Fibroblast of skin of right quadriceps (primary cell): Measurements from ENCODE around the gene REPIN1.

Source experiments
- DNase-seq: peaks from one replicate; pipeline ENCODE4 v3.0.0-alpha.2; 2013

The REPIN1 gene

DNA sequence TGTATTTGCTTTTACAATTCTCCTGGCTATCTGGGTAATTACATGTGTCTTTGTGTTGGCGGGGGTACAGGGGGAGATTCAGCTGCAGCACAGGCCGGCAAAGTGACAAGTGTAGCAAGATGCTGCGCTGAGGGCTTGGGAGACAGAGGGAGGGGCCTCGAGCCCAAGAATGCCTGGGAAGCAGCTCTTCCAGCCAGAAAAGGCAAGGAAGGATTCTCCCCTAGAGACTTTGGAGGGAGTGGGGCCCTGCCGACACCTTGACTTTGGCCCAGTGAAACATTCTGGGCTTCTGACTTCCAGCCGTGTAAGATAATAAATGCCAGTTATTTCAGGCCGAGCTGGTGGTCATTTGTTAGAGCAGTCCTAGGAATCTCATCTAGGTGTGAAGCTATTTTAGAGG, 7.2 kb upstream of the REPIN1 start:
- no peak for DNase-seq

DNA sequence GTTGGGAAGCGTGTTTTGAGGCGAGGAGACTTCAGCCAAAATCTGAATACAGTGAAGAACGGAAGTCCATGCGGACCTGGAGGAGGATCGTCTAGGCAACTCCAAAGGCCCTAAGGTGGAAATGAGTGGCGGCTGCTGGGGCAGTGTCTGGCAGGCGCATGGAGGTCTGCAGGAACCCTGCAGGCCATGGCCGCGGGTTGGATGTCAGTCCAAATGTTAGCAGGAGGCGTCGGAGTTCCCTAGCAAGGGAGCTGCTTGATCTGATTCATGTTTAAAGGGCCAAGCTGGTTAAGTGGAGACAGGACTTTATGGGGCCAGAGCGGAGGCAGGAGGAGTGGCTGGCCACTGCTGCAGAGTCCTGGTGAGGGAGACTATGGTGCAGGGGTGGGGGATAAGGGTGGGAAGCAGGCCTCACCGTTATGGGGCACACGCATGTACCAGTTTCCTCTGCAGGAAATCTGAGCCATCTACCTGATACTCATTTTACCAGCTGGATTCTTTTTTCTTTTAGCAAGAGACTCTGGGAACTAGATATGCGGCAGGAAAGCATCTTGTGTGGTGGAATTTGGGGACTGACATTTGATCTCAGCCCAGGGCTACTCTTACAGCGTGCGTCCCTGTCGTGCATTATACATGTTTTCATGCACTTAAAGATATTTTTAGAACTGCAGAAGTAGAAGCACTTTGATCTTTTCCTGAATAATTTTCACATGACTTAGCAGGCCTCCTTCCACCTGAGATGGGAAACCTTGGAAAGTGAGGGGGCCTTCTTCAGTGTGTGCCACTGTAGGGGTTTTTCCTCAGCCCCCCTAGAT, 6.6 kb upstream of the REPIN1 start:
- no peak for DNase-seq

DNA sequence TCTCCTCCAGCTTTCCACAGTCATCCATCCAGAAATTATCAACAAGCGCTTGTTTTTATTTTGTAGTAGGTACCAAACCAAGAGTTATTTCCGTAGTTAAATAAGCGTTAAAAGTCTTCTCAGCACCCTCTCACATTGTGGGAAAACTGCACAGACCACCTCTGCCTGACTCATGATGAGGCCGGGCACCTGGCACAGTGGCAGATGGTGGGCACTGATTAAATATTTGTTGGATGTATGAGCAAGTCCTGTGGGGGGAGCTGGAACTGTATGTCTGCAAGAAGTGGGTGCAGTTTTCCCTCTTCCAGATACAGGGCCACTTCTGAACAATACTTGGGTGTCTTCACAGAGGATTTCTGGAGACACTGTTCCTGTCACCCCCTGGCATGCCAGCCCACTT, 5.3 kb upstream of the REPIN1 start:
- no peak for DNase-seq

DNA sequence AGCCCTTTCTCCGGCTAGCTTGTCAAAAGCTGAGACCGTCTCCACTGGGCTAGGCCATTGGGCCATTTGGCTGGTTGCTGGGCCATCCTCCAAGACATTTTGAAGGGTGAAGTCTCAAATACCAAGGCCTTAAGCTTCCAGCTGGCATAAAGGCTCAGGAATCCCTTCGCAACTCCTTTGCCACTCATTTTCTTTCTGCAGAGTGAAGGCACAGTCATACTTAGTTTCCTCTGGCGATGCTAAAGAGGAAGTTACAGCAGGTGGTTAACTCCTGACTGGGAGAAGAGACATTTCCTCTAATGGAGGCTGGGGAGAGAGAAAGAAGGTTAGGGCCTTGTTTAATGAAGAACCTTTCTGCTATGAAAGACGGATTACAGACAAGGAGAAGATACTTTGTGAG, 4.8 kb upstream of the REPIN1 start:
- DNase-seq = no peak

DNA sequence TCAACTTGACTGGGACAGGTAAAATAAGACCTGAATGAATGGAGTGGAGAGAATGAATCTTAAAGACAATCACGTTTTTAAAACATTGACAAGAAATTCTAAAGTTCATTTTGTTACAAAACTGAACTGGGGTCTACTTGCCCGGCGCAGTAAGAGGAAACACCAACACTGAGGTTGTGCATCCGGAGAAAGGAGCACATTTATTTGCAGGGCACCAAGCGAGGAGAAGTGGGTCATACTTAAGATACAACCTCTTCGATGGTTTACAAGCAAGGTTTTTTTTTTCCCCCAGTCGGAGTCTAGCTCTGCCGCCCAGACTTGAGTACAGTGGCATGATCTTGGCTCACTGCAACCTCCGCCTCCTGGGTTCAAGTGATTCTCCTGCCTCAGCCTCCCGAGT, 3.4 kb upstream of the REPIN1 start:
- no peak for DNase-seq

DNA sequence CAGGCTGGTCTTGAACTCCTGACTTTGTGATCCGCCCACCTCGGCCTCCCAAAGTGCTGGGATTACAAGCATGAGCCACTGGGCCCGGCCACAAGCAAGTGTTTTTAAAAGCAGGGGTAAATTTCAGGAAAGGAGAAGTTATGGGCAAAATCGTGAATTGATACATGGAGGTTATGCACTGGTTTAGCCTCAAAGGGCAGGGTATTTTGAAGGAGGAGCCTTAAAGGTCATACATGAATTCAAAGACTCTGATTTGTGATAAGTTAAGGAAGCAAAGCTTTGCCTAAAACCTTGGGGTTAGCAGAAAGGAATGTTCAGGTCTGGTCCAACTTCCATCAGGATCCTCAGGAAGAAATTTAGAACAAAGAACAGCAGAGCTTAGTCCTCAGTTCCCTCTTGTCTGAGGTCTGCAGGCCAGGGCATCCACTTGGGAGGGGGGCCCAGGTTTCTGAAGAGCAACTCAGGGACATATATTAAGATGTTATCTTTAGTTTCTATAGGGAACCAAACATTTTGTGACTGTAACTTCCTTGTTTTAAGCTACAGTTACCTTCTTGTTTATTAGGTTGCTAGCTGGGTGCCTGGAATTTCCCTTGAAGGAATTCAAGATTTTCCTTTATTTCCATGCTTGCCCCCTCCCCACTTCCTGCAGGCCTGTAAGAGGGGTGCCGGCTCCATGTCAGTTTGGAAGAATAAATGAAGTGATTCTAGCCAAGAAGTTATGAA, 2.8 kb upstream of the REPIN1 start:
- no peak for DNase-seq

DNA sequence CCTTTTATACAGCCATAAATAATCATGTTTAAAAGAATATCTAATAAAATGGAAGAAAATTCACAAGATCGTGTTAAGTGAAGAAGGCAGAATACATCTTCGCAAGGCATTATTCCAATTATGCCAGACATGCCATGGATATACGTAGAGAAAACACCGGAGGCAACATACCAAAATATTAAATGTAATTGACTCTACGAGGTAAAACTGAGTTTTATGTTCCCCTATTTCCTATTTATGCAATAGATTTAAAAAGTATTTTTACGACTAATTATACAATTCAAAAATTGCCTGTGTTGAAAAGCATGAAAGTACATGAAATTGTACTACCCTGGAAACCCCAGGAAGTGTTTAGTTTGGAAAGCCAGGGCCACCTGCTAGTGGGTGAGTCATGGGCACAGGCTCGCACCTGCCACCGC, 936 bp upstream of the REPIN1 start:
- DNase-seq = no peak

DNA sequence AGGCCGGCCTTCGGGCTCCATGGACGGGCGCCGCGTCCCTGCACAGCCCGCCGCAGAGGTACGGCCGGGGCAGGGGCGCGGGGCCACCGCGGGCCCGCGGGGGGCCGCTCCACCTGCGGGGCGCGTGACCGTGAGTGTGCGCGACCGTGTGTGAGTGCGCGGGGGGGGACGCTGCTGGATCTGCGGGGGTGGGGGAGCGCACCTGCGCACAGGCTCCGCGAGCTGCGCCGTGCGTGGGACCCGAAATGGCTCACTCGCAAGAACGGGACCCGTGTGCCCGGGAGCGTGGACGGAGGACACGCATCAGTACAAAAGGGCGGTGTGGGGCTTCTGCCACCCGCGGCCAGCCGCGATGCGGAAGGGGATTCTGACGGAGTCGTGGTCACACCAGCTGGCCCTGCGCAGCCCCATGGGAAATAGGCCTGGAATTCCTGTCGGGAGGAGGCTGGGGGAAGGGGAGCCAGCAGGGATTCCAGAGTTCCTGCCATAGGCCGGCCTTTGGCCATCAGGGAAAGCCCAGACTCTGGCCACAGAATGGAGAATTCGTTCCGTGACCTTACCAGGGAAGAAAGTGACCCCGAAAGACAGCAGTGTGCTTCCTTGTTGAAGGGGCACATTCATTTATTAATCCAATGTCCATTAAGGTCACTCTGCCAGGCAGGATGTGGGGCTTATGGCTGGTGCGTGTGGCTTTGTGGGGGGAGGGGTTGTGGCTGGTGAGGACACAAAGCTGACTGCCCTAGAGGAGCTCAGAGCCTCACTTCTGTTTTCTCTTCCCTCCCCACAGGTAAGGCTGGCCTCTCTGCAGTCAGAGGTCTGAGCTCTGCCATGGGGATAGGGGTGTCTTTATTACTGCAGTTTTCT, 494 bp downstream of the REPIN1 start:
- peak; percentile 62 for DNase-seq

DNA sequence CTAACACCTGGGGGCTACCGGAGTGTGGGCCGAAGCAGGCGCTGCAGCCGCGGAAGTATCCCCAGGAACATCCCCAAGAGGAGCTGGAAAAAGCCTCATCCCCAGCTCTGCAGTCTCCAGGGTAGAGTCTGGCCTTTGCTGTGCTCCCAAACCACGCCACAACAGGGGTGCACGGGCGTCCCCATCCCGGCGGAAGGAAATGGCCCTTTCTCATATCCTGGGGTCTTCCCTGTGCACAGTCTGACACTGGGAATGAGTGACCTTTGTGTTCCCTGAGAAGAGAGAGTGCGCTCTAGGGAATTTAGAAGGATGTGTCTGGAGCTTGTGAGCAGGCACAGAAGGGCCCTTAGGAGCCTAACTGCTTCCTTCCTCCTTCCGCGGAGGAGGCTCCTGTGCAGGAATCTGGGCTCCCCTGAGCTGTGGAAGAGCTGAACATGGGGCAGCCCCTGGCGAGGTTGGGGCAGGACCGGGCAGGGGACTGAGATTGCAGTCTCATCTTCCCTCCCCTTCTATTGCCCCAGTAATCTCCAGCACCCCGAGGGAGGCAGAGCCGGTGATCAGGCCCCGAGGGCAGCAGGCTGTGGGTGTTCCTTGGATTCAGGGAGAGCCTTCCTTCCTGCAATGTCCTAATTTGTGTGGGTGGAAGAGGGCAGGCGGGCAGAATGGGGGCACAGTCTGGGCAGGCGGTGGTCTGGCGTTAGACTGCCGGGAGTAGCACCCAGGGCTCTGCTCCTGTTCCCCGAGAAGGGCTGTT, 1.3 kb downstream of the REPIN1 start:
- DNase-seq = no peak

DNA sequence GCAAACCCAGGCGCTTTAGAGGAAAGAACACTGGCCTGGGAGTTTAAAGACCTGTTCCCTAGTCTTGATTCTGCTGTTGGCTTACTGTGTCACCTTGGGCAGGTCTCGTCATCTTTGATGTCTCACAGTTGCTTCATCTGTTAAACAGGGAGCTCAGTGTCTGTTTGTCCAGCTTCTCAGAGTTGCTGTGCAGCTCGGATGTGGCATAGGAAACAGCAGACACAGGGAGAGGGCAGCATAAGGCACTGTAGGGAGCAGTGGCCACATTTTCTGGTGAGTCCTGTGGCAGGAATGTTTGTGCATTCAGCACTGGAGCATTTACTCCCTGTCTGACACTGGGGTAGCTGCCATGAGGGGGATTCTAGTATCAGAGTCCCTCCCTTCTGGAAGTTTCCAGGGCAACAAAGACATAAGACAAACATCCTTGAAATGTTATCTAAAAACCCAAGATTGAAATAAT, 2.0 kb downstream of the REPIN1 start:
- peak; percentile 45 for DNase-seq

DNA sequence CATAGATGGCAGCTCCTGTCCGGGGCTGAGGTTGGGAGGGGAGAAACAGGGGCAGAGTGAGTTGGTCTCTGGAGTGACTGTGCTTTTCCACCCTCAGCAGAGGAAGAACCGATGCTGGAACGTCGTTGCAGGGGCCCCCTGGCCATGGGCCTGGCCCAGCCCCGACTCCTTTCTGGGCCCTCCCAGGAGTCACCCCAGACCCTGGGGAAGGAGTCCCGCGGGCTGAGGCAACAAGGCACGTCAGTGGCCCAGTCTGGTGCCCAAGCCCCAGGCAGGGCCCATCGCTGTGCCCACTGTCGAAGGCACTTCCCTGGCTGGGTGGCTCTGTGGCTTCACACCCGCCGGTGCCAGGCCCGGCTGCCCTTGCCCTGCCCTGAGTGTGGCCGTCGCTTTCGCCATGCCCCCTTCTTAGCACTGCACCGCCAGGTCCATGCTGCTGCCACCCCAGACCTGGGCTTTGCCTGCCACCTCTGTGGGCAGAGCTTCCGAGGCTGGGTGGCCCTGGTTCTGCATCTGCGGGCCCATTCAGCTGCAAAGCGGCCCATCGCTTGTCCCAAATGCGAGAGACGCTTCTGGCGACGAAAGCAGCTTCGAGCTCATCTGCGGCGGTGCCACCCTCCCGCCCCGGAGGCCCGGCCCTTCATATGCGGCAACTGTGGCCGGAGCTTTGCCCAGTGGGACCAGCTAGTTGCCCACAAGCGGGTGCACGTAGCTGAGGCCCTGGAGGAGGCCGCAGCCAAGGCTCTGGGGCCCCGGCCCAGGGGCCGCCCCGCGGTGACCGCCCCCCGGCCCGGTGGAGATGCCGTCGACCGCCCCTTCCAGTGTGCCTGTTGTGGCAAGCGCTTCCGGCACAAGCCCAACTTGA, 2.7 kb downstream of the REPIN1 start:
- DNase-seq = no peak

DNA sequence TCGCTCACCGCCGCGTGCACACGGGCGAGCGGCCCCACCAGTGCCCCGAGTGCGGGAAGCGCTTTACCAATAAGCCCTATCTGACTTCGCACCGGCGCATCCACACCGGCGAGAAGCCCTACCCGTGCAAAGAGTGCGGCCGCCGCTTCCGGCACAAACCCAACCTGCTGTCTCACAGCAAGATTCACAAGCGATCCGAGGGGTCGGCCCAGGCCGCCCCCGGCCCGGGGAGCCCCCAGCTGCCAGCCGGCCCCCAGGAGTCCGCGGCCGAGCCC, 3.3 kb downstream of the REPIN1 start:
- DNase-seq = no peak

DNA sequence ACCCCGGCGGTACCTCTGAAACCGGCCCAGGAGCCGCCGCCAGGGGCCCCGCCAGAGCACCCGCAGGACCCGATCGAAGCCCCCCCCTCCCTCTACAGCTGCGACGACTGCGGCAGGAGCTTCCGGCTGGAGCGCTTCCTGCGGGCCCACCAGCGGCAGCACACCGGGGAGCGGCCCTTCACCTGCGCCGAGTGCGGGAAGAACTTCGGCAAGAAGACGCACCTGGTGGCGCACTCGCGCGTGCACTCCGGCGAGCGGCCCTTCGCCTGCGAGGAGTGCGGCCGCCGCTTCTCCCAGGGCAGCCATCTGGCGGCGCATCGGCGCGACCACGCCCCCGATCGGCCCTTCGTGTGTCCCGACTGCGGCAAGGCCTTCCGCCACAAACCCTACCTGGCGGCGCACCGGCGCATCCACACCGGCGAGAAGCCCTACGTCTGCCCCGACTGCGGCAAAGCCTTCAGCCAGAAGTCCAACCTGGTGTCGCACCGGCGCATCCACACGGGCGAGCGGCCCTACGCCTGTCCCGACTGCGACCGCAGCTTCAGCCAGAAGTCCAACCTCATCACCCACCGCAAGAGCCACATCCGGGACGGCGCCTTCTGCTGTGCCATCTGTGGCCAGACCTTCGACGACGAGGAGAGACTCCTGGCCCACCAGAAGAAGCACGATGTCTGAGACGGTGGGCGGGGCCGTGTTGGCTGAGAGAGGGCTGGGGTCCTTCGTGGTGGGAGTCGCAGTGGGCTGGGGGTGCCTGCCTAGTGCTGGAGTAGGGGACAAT, 3.8 kb downstream of the REPIN1 start:
- no peak for DNase-seq

DNA sequence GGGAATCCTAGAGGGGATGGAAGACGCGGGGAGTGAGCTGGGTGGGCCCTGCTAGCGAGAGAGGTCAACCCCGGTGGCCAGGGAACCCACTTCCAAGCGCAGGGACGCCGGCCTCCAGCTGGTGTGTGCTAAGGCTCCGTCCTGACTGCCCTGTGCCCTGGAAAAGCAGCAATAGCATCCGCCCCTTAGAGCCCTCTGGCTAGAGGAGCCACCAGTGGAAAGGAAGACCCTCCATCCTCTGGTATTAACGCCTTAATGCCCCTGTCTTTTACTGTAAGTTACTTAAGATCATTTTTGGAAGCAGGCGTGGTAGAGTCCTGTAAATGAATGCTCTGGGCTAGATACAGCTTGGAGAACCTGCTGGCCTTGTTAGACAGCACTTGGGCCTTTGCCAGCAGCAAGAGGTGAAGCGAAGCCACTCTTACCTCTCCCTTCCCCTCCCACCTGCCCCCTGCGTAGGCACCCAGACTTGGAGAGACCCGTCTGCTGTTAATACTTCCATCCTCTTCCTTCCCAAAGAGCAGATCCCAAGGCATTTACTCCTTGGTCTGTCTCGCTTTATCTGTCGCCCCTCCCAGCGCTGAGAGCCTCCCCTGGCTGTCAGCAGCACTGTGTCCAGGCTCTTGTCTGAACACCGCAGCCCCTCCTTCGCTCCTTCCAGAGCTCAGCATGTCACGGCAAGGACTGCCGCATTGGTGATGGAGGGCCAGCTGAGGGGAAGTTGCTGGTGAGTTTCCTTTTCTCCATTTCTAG, 4.6 kb downstream of the REPIN1 start:
- no peak for DNase-seq

DNA sequence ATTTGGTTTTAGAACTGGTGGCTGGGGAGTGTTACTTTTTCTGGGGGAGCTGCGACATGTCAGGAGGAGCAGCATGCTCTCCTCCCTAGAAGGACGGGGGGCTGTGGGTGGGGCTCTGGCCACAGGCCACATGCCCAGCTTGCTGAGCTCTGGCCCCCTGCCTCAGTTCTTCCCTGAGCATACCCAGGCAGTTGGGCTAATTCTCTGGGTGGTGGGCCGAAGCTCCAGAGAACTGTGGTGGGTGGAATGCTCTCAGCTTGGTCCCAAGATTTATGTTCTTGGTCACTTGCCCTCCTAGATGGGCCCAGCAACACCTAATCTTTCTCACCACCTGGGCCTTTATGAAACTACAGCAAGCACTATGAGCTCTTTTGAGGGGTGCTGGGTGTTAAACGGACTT, 5.4 kb downstream of the REPIN1 start:
- no peak for DNase-seq

DNA sequence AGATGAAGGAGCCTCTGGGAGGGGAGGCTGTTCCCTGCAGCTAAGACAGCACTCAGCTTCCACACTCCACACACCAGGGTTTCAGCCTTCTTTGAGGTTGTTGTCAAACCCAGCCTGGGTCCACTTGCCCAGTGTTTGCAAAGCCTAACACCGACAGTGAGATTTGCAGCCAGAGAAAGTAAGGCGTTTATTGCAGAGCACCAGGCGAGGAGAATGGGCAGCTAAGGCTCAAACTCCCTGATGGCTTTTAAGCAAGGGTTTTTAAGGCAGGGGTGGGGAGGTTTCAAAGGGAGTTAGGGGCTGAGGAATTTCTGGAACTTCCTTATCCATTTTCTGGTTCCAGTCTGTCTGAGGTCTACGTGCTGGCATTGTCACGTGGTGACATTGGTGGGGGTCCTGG, 5.8 kb downstream of the REPIN1 start:
- DNase-seq = no peak

DNA sequence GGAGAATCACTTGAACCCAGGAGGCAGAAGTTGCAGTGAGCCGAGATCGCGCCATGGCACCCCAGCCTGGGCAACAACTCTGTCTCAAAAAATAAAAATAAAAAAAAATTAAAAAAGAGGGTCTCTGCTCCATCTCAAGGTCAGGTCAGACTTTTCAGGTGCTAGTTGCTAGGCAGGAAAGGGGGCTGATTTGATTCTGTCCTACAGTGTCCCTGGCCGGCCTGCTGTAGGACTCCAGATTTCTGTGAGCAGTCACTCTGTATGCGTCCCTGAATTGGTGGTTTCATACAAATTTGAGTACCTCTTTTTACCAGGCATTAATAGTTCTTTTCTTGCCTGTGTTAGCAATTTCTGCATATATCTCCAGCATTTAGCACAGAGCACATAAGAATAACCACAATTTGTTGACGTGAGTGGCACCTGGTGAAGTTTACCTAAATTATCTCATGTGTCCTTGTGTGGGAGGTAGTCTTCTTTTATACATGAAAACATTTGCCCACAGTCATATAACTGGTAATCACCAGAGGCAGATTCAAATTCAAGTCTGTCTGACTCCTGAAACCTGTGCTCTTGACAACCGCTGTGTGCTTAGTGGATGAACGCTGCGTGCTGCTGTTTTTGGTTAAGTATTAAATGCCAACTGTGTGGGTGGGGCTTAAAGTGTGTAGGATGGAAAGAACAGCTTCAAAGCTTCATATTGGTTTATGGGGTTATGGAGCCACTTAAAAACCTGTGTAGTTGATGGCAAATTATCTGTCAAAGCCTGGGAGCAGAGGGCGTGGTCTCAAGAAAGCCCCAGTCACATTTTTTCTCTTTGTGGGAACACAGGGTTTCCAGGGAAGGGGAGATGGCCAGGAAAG, 7.3 kb downstream of the REPIN1 start:
- no peak for DNase-seq

DNA sequence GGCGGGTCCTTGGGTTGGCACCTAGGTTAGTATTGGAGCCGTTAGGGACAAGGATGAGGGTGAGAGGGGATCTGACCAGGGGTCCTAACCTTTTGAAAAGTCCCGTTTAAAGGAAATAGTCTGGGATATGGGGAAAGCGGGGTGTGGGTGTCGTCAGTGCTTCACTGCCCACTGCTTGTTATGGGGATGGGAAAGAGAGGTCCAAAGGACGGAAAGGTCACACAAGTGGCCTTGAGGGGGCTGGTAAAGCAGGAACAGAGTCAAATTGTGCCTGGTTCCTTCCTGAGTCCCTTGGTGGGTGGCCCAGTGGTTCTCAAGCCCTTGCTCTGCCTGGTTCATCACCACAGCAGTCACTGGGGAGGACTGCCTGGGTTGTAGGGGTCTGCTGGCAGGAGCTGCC, 7.9 kb downstream of the REPIN1 start:
- DNase-seq = no peak

DNA sequence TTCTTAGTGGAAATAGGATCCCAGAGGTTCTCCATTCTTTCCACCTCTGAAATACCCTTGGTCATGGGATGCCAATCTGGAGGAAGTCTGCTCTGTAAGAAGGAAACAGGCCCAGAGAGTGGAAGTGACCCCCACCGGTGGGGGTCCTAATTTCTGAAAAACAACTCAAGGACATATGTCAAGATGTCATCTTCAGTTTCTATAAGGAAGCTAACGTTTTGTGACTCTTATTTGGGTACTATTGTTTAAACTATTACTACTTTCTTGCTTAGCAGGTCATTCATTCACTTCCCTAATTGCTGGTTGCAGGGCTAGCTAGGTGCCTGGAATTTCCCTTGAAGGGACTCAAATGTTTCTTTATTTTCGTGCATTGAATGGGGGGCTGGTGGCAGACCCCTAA, 8.6 kb downstream of the REPIN1 start:
- DNase-seq = no peak
